Thymus (tissue), 11 donors: ENCODE measurements around the gene R3HDM4. TPM values are rescaled to one million over a fixed set of nuclear protein-coding genes. Genes with fewer than 3 reads are reported as not detected.
A peak's percentile ranks its signal among the peaks of the same experiment; 100 is the strongest.

Source experiments
- DNase-seq, 9 donors: peaks; one replicate each; pipeline ENCODE4 v3.0.0-alpha.2; 2013; ENCODE audit warnings: low spot score in 9 of 9, low read depth in 6 of 9, missing footprints in 1 of 9
- H3K27ac ChIP-seq, 2 donors: one replicate each; pipeline ENCODE4 v1.5.1; 2013; ENCODE audit warnings: control low read depth in 1 of 2, low read depth in 1 of 2, low read length in 1 of 2, mild to moderate bottlenecking in 1 of 2, moderate library complexity in 1 of 2
- H3K27me3 ChIP-seq, 2 donors: one replicate each; pipeline ENCODE4 v1.5.1; 2013; ENCODE audit warnings: low read length in 1 of 2; ENCODE audit not compliant: control insufficient read depth in 2 of 2, insufficient read depth in 1 of 2
- H3K36me3 ChIP-seq, 2 donors: one replicate each; pipeline ENCODE4 v1.5.1; 2013; ENCODE audit warnings: low read length in 1 of 2, mild to moderate bottlenecking in 1 of 2, moderate library complexity in 1 of 2; ENCODE audit not compliant: control insufficient read depth in 2 of 2, insufficient read depth in 2 of 2
- H3K4me1 ChIP-seq, 2 donors: one replicate each; pipeline ENCODE4 v1.5.1; 2013; ENCODE audit warnings: low read length in 2 of 2; ENCODE audit not compliant: control insufficient read depth in 2 of 2, insufficient read depth in 2 of 2
- H3K4me3 ChIP-seq, 2 donors: one replicate each; pipeline ENCODE4 v1.5.1; 2013; ENCODE audit warnings: low read length in 2 of 2, control low read depth in 1 of 2, mild to moderate bottlenecking in 1 of 2
- H3K9me3 ChIP-seq, 2 donors: one replicate each; pipeline ENCODE4 v1.5.1; 2013; ENCODE audit warnings: low read length in 1 of 2, mild to moderate bottlenecking in 1 of 2; ENCODE audit not compliant: control insufficient read depth in 2 of 2, insufficient read depth in 1 of 2
- WGBS: extraction: QIAGEN DNeasy Blood & Tissue Kit; methylation state at CpG from one replicate; pipeline ENCODE4 v1.1.7; 2013; 5-methylcytosine and 5-hydroxymethylcytosine counted together
- polyA plus RNA-seq: library from polyadenylated mRNA; stranded (reverse); fragments of 200-250 nt; gene quantifications from one replicate; pipeline ENCODE4 v1.2.3, GENCODE V29; 2013
- total RNA-seq: library from RNA; stranded (reverse); fragments of 120-200 nt; gene quantifications from one replicate; pipeline ENCODE4 v1.2.4, GENCODE V29; 2013
- donor health status: healthy.

The R3HDM4 gene
- total and polyA plus RNA-seq, 2 donors: 25.7 to 102 TPM

DNA sequence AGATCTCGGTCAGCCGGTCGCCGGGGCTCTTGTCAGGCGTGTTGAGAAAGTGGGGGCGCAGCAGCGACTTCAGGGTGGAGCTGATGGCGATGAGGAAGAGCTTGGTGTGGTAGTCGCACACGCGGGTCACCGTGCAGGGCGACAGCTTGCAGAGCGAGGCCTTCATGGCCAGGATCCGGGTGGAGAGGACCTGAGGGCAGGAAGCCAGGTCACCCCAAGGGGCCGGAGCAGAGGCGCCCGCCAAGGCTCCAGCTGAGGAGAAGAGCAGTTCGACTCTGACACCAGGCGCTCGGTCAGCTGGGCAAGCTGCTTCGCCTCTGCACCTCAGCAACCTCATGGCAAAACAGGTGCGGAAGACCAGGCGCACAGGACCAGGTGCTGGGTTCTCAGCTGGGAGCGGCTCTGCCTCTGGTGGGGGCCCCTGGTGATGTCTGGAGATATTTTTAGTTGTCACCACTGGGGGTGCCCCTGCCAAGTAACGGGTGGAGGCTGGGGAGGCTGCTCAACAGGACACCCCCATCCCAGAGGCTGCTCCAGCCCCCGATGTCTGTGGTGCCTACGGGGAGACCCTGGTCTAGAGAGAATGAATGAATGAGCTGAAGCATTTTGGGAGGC, 37.6 kb downstream of the R3HDM4 start:
- H3K27ac ChIP-seq: no peak overlapping the region
- H3K9me3 ChIP-seq: no peaks in the 10 kb centered on the region
- peaks cover 22 to 75% of the 10 kb centered on the region in 2 donors for H3K36me3 ChIP-seq
- DNase-seq: no peak
- H3K4me1 ChIP-seq: peaks cover 0 to 3% of the 10 kb centered on the region in 2 donors
- H3K27me3 ChIP-seq: no peaks in the 10 kb centered on the region
- H3K4me3 ChIP-seq: no peak overlapping the region
- WGBS: 97% methylated on average over 28 of the region's 28 CpGs

DNA sequence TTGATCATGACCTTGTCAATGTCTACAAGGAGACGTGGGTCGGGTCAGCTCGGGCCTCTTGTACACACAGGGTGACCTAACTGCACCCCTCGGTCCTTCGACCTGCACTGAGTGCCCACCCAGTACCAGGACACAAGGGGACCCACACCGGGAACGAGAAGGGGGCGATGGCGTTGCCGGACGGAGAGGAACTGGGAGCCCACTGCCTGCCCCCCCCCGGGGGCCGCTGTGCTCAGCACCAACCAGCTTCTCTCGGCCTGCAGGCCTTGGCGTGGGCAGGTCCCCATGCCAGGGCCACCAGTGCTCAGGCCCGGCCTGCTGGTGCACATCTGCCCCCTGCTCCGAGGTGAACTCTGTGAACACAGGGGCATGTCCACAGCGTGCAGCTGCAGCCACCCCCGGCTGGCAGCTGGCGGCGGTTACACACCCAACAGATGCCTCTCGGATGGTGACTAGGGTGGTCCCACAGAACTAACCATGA, 39.4 kb downstream of the R3HDM4 start:
- Histone ChIP-seq H3K4me3 (no peak overlapping the region), H3K9me3 (no peaks in the 10 kb centered on the region), H3K4me1 (peaks cover 0 to 5% of the 10 kb centered on the region in 2 donors), H3K27me3 (no peaks in the 10 kb centered on the region), H3K36me3 (peaks cover 30 to 74% of the 10 kb centered on the region in 2 donors), H3K27ac (no peak overlapping the region)
- DNase-seq: no peak
- WGBS: 97% methylated on average over 22 of the region's 22 CpGs

DNA sequence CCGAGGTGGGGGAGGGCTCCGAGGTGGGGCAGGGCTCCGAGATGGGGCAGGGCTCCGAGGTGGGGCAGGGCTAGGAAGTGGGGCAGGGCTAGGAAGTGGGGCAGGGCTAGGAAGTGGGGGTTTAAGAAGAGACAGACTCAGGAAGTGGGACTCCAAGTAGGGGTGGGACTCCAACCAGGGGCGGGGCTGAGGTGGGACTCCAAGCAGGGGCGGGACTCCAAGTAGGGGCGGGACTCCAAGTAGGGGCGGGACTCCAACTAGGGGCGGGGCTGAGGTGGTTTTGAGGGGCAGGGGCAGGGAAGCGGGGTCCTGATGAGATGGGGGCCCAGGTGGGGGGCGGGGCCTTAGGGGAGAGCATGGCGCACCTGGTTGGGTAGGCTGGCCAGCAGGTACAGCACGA, 39.9 kb downstream of the R3HDM4 start:
- Histone ChIP-seq H3K4me3 (no peak overlapping the region), H3K27me3 (no peaks in the 10 kb centered on the region), H3K4me1 (peaks cover 0 to 6% of the 10 kb centered on the region in 2 donors), H3K27ac (no peak overlapping the region), H3K36me3 (peaks cover 33 to 76% of the 10 kb centered on the region in 2 donors), H3K9me3 (no peaks in the 10 kb centered on the region)
- over 99% methylated on average over 9 of the region's 13 CpGs for WGBS
- peak in 3 of 9 donors; percentile 24 to 80 (median 59) for DNase-seq

DNA sequence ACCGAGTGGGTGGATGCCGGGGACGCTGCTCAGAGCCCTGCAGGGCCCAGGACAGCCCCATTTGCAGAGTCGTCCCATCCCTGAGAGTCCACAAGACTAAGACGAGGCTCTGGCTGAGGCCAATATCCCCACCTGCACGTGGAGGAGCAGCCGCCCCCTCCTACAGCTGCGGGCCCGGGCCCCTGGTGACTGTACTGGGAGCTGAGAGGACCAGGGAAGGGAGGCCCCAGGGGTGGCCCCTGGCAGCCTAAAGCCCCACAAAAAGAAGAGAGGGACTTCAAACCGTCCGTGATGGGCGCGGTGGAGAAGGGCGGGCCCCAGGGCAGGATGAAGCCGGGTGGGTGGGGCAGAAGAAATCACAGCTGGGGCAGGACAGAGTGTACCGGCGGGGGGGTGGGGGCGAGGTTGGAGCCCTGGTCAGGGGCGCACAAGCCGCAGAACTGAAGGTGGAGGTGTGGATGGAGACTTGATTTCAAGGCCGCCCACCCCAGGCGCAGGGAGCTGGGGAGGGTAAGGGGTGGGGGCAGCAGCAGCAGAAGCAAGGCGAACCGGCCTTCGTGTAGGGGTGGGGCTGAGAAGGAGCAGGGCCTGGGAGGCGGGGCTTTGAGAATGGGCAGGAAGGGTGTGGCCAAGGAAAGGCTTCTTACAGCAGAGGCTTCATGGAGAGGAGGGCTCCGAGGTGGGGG, 40.6 kb downstream of the R3HDM4 start:
- H3K27me3 ChIP-seq: no peaks in the 10 kb centered on the region
- no peak overlapping the region for H3K27ac ChIP-seq
- H3K9me3 ChIP-seq: no peaks in the 10 kb centered on the region
- peaks cover 0 to 6% of the 10 kb centered on the region in 2 donors for H3K4me1 ChIP-seq
- DNase-seq: peak in 4 of 9 donors; percentile 12 to 87 (median 60)
- WGBS: 91% methylated on average over 27 of the region's 27 CpGs
- H3K4me3 ChIP-seq: no peak overlapping the region
- peaks cover 40 to 82% of the 10 kb centered on the region in 2 donors for H3K36me3 ChIP-seq

DNA sequence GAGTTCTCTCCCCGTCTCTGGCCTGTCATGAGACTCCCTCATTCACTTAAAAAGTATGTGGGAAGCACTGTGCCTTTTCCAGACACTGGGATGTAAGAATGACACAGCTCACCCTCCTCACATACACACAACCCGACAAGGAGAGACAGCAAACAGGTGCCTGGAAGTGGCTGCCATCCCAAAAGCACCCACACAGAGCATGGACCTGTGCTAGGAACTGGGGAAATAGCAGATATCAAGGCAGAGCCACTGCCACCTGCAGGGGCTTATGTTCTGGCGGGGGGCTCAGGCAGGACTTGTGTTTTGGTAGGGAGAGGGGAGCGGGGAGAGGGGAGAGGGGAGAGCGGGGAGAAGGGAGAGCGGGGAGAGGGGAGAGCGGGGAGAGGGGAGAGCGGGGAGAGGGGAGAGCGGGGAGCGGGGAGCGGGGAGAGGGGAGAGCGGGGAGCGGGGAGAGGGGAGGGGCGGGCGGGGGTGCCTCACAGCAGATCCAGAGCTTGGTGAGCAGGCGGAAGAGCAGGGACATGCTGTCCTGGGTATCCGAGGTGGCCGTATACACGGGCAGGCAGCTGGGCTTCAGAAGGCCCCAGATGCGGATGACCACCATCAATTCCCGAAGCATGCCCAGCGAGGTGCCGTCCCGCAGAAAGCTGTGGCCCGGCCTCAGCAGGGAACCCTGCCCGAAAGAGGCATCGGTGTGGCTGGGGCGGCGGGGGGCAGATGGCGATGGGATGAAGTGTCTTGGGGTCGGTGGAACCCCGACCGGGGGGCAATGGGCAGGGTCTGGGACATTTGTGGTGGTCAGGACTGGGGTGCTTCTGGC, 41.4 kb downstream of the R3HDM4 start:
- Histone ChIP-seq H3K27me3 (no peaks in the 10 kb centered on the region), H3K27ac (no peak overlapping the region), H3K4me1 (peaks cover 0 to 6% of the 10 kb centered on the region in 2 donors), H3K36me3 (peaks cover 39 to 79% of the 10 kb centered on the region in 2 donors), H3K4me3 (no peak overlapping the region), H3K9me3 (no peaks in the 10 kb centered on the region)
- DNase-seq: no peak
- 98% methylated on average over 22 of the region's 33 CpGs for WGBS

DNA sequence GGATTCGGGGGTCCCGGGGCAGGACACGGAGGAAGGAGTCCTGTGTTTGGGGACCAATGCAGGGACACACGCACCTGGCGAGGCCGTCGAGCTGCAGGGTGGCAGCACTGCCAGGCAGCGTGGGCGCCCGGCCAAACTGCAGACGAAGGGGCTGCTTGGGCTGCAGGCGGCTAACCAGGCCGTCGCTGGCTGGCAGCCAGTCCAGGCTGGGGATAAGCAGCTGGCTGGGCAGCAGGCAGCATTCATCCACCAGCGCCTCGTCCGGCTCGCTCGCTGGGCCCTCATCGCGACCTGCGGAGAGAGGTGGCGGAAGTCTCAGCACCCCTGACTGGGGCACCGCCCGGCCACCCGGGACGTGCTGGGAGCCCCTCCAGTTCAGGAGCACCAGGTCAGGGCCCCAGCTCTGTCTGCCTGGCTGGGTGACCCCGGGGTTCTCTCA, 42.0 kb downstream of the R3HDM4 start:
- Histone ChIP-seq H3K27ac (no peak overlapping the region), H3K9me3 (no peaks in the 10 kb centered on the region), H3K36me3 (peaks cover 37 to 72% of the 10 kb centered on the region in 2 donors), H3K4me3 (no peak overlapping the region), H3K27me3 (no peaks in the 10 kb centered on the region), H3K4me1 (peaks cover 0 to 6% of the 10 kb centered on the region in 2 donors)
- 95% methylated on average over 28 of the region's 28 CpGs for WGBS
- no peak for DNase-seq

DNA sequence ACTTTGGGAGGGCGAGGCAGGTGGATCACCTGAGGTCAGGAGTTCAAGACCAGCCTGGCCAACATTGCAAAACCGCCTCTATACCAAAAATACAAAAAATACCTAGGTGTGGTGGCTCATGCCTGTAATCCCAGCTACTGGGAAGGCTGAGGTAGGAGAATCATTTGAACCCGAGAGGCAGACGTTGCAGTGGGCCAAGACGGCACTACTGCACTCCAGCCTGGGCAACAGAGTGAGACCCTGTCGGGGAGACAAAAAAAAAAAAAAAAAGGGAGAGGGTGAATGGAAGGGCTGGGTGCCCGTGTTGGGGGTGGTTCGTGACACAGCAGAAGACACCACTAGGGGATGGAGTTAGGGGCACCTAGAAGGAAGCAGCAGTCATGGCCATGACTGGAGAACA, 42.7 kb downstream of the R3HDM4 start:
- no peaks in the 10 kb centered on the region for H3K9me3 ChIP-seq
- WGBS: 98% methylated on average over 8 of the region's 8 CpGs
- H3K4me3 ChIP-seq: no peak overlapping the region
- DNase-seq: no peak
- H3K27ac ChIP-seq: no peak overlapping the region
- H3K4me1 ChIP-seq: peaks cover 0 to 6% of the 10 kb centered on the region in 2 donors
- no peaks in the 10 kb centered on the region for H3K27me3 ChIP-seq
- H3K36me3 ChIP-seq: peaks cover 36 to 65% of the 10 kb centered on the region in 2 donors

DNA sequence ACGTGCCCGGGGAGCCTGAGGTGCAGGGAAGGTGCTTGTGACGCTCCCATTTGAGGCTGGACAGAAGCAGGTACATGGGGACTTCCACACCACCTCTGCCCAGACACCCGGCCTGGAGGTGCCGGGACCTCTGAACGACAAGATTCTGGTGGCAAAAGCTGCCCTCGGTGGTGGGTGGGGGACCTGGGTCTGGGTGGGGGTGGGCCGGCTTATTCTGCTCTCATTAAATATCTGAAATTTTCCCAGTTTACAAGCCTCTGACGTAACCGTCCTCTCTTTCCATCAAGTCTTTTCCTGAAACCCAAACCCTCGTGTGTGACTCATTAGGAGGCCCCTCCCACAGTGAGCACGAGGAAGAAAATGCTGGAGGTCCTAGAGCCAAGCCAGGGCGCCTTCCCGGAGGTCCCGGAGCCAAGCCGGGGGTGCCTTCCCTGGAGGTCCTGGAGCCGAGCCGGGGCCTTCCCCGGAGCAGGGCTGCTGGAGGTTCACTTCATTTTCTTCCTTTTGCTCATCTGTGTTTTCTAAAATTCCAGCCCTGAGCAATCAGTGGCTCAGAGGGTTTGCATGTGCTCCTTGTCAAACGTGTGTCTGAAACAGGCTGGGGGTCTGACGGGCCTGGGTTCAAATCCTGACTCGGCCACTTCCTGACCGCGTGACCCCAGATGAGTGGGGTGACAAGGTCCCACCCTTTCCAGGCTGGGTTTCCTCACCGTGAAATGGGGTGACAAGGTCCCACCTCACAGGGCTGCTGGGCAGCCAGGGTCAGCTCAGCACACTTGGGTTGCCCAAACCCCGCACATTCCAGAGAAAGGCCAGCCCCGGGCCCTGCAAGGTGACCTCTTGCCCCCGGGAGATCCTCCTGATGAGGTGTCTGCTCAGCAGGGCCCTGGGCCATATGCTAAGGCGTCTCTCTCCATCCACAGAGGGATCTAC, 43.5 kb downstream of the R3HDM4 start:
- Histone ChIP-seq H3K36me3 (peaks cover 36 to 58% of the 10 kb centered on the region in 2 donors), H3K27ac (no peak overlapping the region), H3K27me3 (no peaks in the 10 kb centered on the region), H3K4me1 (peaks cover 0 to 6% of the 10 kb centered on the region in 2 donors), H3K9me3 (no peaks in the 10 kb centered on the region), H3K4me3 (no peak overlapping the region)
- DNase-seq: no peak
- WGBS: 95% methylated on average over 29 of the region's 29 CpGs
